H1 (cell line): ENCODE results near the gene LMX1A. TPM values are rescaled to one million over a fixed set of nuclear protein-coding genes. Genes with fewer than 3 reads are reported as not detected.

ENCODE experiments used
- CTCF ChIA-PET: fragments of 300-600 bp; sonication (Branson Sonifier 250); formaldehyde crosslinking; loops from one replicate; lab custom pipeline; 2021; ENCODE audit not compliant: partially characterized antibody; lab: Charles Lee
- POLR2A ChIA-PET: fragments of 300-600 bp; sonication (Branson Sonifier 250); formaldehyde crosslinking; loops from one replicate; lab custom pipeline; 2021; ENCODE audit warnings: inconsistent platforms; ENCODE audit not compliant: partially characterized antibody; lab: Charles Lee
- DNase-seq, 2 experiments: peaks; one replicate each; pipeline versions ENCODE4 v3.0.0 to v3.0.0-alpha.2; 2010 to 2022; ENCODE audit warnings: low spot score in 2 of 2, low read depth in 1 of 2, mixed read lengths in 1 of 2
- FAIRE-seq: peaks from 2 replicates; lab custom pipeline; 2011; peaks lifted over from hg19 to GRCh38; lab: Jason Lieb, UNC
- H2AFZ ChIP-seq: 2 replicates; pipeline ENCODE4 v1.8.1; 2012; ENCODE audit warnings: low read length, inconsistent platforms
- H2AK5ac ChIP-seq: 2 replicates; pipeline ENCODE4 v1.6.1; 2013; ENCODE audit warnings: low read depth, low read length
- H2BK120ac ChIP-seq: replicated peaks from 2 replicates; pipeline ENCODE3; 2013; ENCODE audit warnings: low read depth, low read length, inconsistent platforms
- H2BK12ac ChIP-seq: 2 replicates; pipeline ENCODE4 v1.6.1; 2013; ENCODE audit warnings: low read depth, low read length
- H2BK15ac ChIP-seq: 2 replicates; pipeline ENCODE4 v1.6.1; 2013; ENCODE audit warnings: low read length
- H2BK20ac ChIP-seq: 2 replicates; pipeline ENCODE4 v1.6.1; 2013; ENCODE audit warnings: low read length
- H2BK5ac ChIP-seq: 2 replicates; pipeline ENCODE4 v1.6.1; 2013; ENCODE audit warnings: low read depth, low read length
- H3K14ac ChIP-seq: 2 replicates; pipeline ENCODE4 v1.6.1; 2013; ENCODE audit warnings: inconsistent platforms; ENCODE audit not compliant: insufficient read length
- H3K18ac ChIP-seq: 2 replicates; pipeline ENCODE4 v1.6.1; 2013; ENCODE audit warnings: low read length; ENCODE audit errors: extremely low read depth
- H3K23ac ChIP-seq: 2 replicates; pipeline ENCODE4 v1.6.1; 2013; ENCODE audit warnings: inconsistent platforms; ENCODE audit not compliant: insufficient read length
- H3K23me2 ChIP-seq: 2 replicates; pipeline ENCODE4 v1.6.1; 2013; ENCODE audit warnings: low read depth, low read length
- H3K27ac ChIP-seq: 2 replicates; pipeline ENCODE4 v1.6.1; 2011; ENCODE audit warnings: low read depth, low read length, inconsistent platforms
- H3K27me3 ChIP-seq, 4 experiments: replicated peaks in 1 of 4; 1 replicate in 1 of 4; 2 replicates in 3 of 4; pipeline versions ENCODE4 v1.6.1 to v1.8.1; 2011 to 2013; ENCODE audit warnings: low read length in 3 of 4, mild to moderate bottlenecking in 3 of 4, inconsistent platforms in 2 of 4, mixed read lengths in 2 of 4, moderate library complexity in 1 of 4; ENCODE audit not compliant: control insufficient read depth in 3 of 4, insufficient read depth in 3 of 4; ENCODE audit errors: extremely low read depth in 1 of 4
- H3K36me3 ChIP-seq, 4 experiments: 2 replicates each; pipeline versions ENCODE4 v1.6.1 to v1.8.1; 2011 to 2013; ENCODE audit warnings: mild to moderate bottlenecking in 4 of 4, low read length in 3 of 4, moderate library complexity in 2 of 4, control low read depth in 1 of 4, inconsistent platforms in 1 of 4; ENCODE audit not compliant: insufficient read depth in 4 of 4, control insufficient read depth in 2 of 4
- H3K4ac ChIP-seq: replicated peaks from 2 replicates; pipeline ENCODE3; 2013; ENCODE audit warnings: low read length, low read depth, mixed read lengths, inconsistent platforms; ENCODE audit not compliant: insufficient read length
- H3K4me1 ChIP-seq, 4 experiments: replicated peaks in 1 of 4; 1 replicate in 1 of 4; 2 replicates in 3 of 4; pipeline versions ENCODE4 v1.6.1 to v1.8.1; 2011 to 2013; ENCODE audit warnings: low read length in 3 of 4, inconsistent platforms in 2 of 4, mixed read lengths in 1 of 4; ENCODE audit not compliant: insufficient read depth in 4 of 4, control insufficient read depth in 3 of 4
- H3K4me2 ChIP-seq, 2 experiments: 2 replicates each; pipeline versions ENCODE4 v1.6.1 to v1.8.1; 2011 to 2013; ENCODE audit warnings: low read depth in 2 of 2, low read length in 2 of 2, control low read depth in 1 of 2, inconsistent platforms in 1 of 2, mild to moderate bottlenecking in 1 of 2; ENCODE audit not compliant: insufficient read depth in 1 of 2
- H3K4me3 ChIP-seq, 4 experiments: fragments of 200-600, 300-600 bp in 1 of 4; sonication (generic), shearing (Covaris generic), sonication (Bioruptor Twin) in 1 of 4; 2 replicates each; pipeline versions ENCODE4 v1.5.1 to v1.8.1; 2011 to 2016; ENCODE audit warnings: low read length in 4 of 4, low read depth in 3 of 4, control low read depth in 2 of 4, inconsistent platforms in 2 of 4, mild to moderate bottlenecking in 2 of 4, mixed read lengths in 1 of 4, moderate library complexity in 1 of 4; ENCODE audit not compliant: insufficient read depth in 2 of 4; ENCODE audit errors: extremely low read depth in 1 of 4
- H3K56ac ChIP-seq: replicated peaks from 2 replicates; pipeline ENCODE3; 2013; ENCODE audit warnings: low read depth, mild to moderate bottlenecking, mixed read lengths, low read length, inconsistent platforms; ENCODE audit not compliant: insufficient read length
- H3K79me1 ChIP-seq: 2 replicates; pipeline ENCODE4 v1.6.1; 2013; ENCODE audit warnings: low read depth, low read length, control low read depth
- H3K79me2 ChIP-seq, 2 experiments: 2 replicates each; pipeline versions ENCODE4 v1.6.1 to v1.8.1; 2012 to 2013; ENCODE audit warnings: low read length in 2 of 2, mild to moderate bottlenecking in 2 of 2, inconsistent platforms in 1 of 2; ENCODE audit not compliant: insufficient read depth in 2 of 2, control insufficient read depth in 1 of 2
- H3K9ac ChIP-seq, 4 experiments: replicated peaks in 1 of 4; 1 replicate in 1 of 4; 2 replicates in 3 of 4; pipeline versions ENCODE4 v1.6.1 to v1.8.1; 2011 to 2013; ENCODE audit warnings: low read depth in 3 of 4, low read length in 3 of 4, control low read depth in 2 of 4, mild to moderate bottlenecking in 2 of 4, moderate library complexity in 2 of 4, inconsistent platforms in 1 of 4; ENCODE audit errors: extremely low read depth in 1 of 4
- H3K9me3 ChIP-seq, 2 experiments: 2 replicates each; pipeline versions ENCODE4 v1.6.1 to v1.8.1; 2012 to 2013; ENCODE audit warnings: mild to moderate bottlenecking in 2 of 2, moderate library complexity in 2 of 2, control low read depth in 1 of 2, inconsistent platforms in 1 of 2, low read depth in 1 of 2, low read length in 1 of 2, mixed read lengths in 1 of 2; ENCODE audit not compliant: insufficient read depth in 2 of 2
- H4K20me1 ChIP-seq, 2 experiments: replicated peaks in 1 of 2; 2 replicates each; pipeline versions ENCODE3 to v1.8.1; 2011 to 2013; ENCODE audit warnings: inconsistent platforms in 2 of 2, low read length in 2 of 2, mild to moderate bottlenecking in 1 of 2; ENCODE audit not compliant: insufficient read depth in 2 of 2, control insufficient read depth in 1 of 2
- H4K5ac ChIP-seq: 2 replicates; pipeline ENCODE4 v1.6.1; 2013; ENCODE audit warnings: low read length, low read depth, mixed read lengths, inconsistent platforms; ENCODE audit not compliant: insufficient read length
- H4K8ac ChIP-seq: 2 replicates; pipeline ENCODE4 v1.8.0; 2013; ENCODE audit warnings: mild to moderate bottlenecking, moderate library complexity, low read length, inconsistent platforms; ENCODE audit not compliant: insufficient read depth; ENCODE audit errors: extremely low read depth
- H4K91ac ChIP-seq: replicated peaks from 2 replicates; pipeline ENCODE3; 2013; ENCODE audit warnings: low read length, mixed read lengths, inconsistent platforms; ENCODE audit not compliant: insufficient read length
- BCL11A ChIP-seq, 2 experiments: IDR thresholded peaks; one replicate each; pipeline ENCODE4 v1.6.1; 2011; ENCODE audit warnings: low read depth in 2 of 2, low read length in 2 of 2, mild to moderate bottlenecking in 2 of 2
- CTCF ChIP-seq, 3 experiments: IDR thresholded peaks; 1 replicate in 2 of 3; 2 replicates in 1 of 3; pipeline versions ENCODE4 v1.5.1 to v1.6.1; 2011; ENCODE audit warnings: low read length in 3 of 3, mild to moderate bottlenecking in 3 of 3, inconsistent platforms in 2 of 3, low read depth in 1 of 3, moderate library complexity in 1 of 3; ENCODE audit not compliant: insufficient read depth in 1 of 3; ENCODE audit errors: control extremely low read depth in 1 of 3
- POU5F1 ChIP-seq: IDR thresholded peaks from 2 replicates; pipeline ENCODE4 v1.6.1; 2011; ENCODE audit warnings: low read depth, mild to moderate bottlenecking, low read length, moderate library complexity
- RAD21 ChIP-seq, 2 experiments: IDR thresholded peaks in 1 of 2; conservative IDR thresholded peaks in 1 of 2; 2 replicates each; pipeline ENCODE4 v1.6.1; 2011; ENCODE audit warnings: low read depth in 2 of 2, low read length in 2 of 2, improper control_type of control experiment in 1 of 2, inconsistent platforms in 1 of 2, mild to moderate bottlenecking in 1 of 2, moderate library complexity in 1 of 2
- WGBS, 2 experiments: shearing (Covaris generic) in 1 of 2; methylation state at CpG; one replicate each; pipeline versions ENCODE4 v1.1.6 to v1.1.7; 2013 to 2015; ENCODE audit warnings: low lambda C conversion rate in 2 of 2, mixed read lengths in 2 of 2, inconsistent platforms in 1 of 2, low coverage in 1 of 2, missing lambda C conversion rate in 1 of 2; ENCODE audit not compliant: insufficient replicate concordance in 2 of 2, insufficient coverage in 1 of 2, insufficient read length in 1 of 2; ENCODE audit errors: extremely low coverage in 1 of 2, missing lambda C conversion rate in 1 of 2; 5-methylcytosine and 5-hydroxymethylcytosine counted together
- polyA plus RNA-seq, 7 experiments: library from polyadenylated mRNA; depleted of rRNA in 3 of 7; stranded (reverse) in 5 of 7; unstranded in 2 of 7; fragments of >200 nt in 5 of 7; fragments of 200-250 nt in 2 of 7; gene quantifications; 1 replicate in 5 of 7; 2 replicates in 1 of 7; 4 replicates in 1 of 7; pipeline versions ENCODE4 v1.2.1 to v1.2.3, GENCODE V29; 2011 to 2013; ENCODE audit warnings: missing spikeins in 2 of 7, mixed read lengths in 2 of 7
- total RNA-seq: library from RNA; stranded (reverse); fragmentation: NEBNext Ultra II Directional; extraction: Animal tissue kit (Norgen Biotek cat#: 25700); gene quantifications from 2 replicates; pipeline ENCODE4 v1.2.1, GENCODE V29; 2021

LMX1A gene
- total and polyA plus RNA-seq, 2 of the 8 experiments (the other 6 are each of a cell fraction or from before 2014, with no cell fraction given): not detected

- peak in 1 of 2 experiments; percentile 69 for DNase-seq
- no peak overlapping the region for H3K4me2 ChIP-seq
- CTCF ChIA-PET: interaction anchor here (0.6 to 12.4 kb wide), 15 partner anchors 9 to 1040 kb away, joined by 3 to 337 read pairs (median 3); no protein-coding TSS in a partner anchor
Measured at GRCh38 chr1:165403835-165404482, 47.4 kb upstream of the LMX1A start.

More at GRCh38 chr1:165403835-165404482, 47.4 kb upstream of the LMX1A start:
- Histone ChIP-seq H2BK15ac (no peak overlapping the region), H2BK120ac (no peak overlapping the region), H4K5ac (no peak overlapping the region), H2BK5ac (no peak overlapping the region), H3K4me1 (no peaks in the 10 kb centered on the region), H3K56ac (no peak overlapping the region), H3K23me2 (no peaks in the 10 kb centered on the region; the same call in 1 of the 2 replicates), H3K27me3 (no peaks in the 10 kb centered on the region; a peak in 1 of 7 replicates), H3K9ac (no peak overlapping the region), H3K79me2 (no peaks in the 10 kb centered on the region), H4K8ac (no peak overlapping the region), H2AFZ (no peak overlapping the region), H3K9me3 (no peaks in the 10 kb centered on the region), H3K36me3 (no peaks in the 10 kb centered on the region), H2AK5ac (no peak overlapping the region), H3K79me1 (peaks cover 4% of the 10 kb centered on the region; the same call in 1 of the 2 replicates), H3K4me3 (no peak overlapping the region), H2BK12ac (no peak overlapping the region), H4K91ac (no peak overlapping the region), H3K4ac (no peak overlapping the region), H4K20me1 (peaks cover 0 to 2% of the 10 kb centered on the region in 2 experiments), H3K14ac (no peak overlapping the region), H3K27ac (no peak overlapping the region), H2BK20ac (no peak overlapping the region), H3K23ac (no peak overlapping the region), H3K18ac (no peak overlapping the region)
- POLR2A ChIA-PET: no interaction called here
- 40% methylated on average over 3 of the region's 3 CpGs; no CpG with 5 or more reads in 1 of the 2 experiments for WGBS, 2 experiments
- peak; percentile 93 for FAIRE-seq
- TF ChIP-seq RAD21 (IDR thresholded peaks at IDR 0.05 in 1 of 2, conservative IDR thresholded peaks at IDR 0.05 in 1 of 2; ENCODE audit: low read depth in 2 of 2, low read length in 2 of 2): peak; percentile 95 to 98
- no peak for TF ChIP-seq POU5F1
- no peak for TF ChIP-seq BCL11A (IDR thresholded peaks at IDR 0.05; ENCODE audit: low read depth in 2 of 2, low read length in 2 of 2)
- peak; percentile 61 to 95 (median 89) for TF ChIP-seq CTCF (IDR thresholded peaks at IDR 0.05; ENCODE audit: control extremely low read depth in 1 of 3, insufficient read depth in 1 of 3, low read depth in 1 of 3, low read length in 3 of 3)
